HG02759 (cell line): ENCODE measurements around the gene CFAP97D2.
"Not testable (repeated sequence)": the region's sequence is repeated elsewhere in the genome, so short reads cannot be mapped to it uniquely, and the experiment has no call there.

Experiments used
- ATAC-seq: cut with Tn5 transposase; IDR thresholded peaks from one replicate; pipeline ENCODE4 v1.9.1; 2021; ENCODE audit warnings: mild to moderate bottlenecking, moderate library complexity; ENCODE audit not compliant: unreplicated experiment

The CFAP97D2 gene

GRCh38 chr13:114157869-114158495 lies 21.1 kb upstream of the CFAP97D2 start:
- ATAC-seq, result no peak

- ATAC-seq, result not testable (repeated sequence)
Observed at GRCh38 chr13:114158869-114159666, 20.0 kb upstream of the CFAP97D2 start.

GRCh38 chr13:114161028-114161556 lies 18.0 kb upstream of the CFAP97D2 start:
- no peak for ATAC-seq

GRCh38 chr13:114161644-114162532 lies 17.2 kb upstream of the CFAP97D2 start:
- ATAC-seq, result no peak

GRCh38 chr13:114162533-114162922 lies 16.5 kb upstream of the CFAP97D2 start:
- no peak for ATAC-seq

GRCh38 chr13:114164053-114164452 lies 15.0 kb upstream of the CFAP97D2 start:
- ATAC-seq, result no peak

GRCh38 chr13:114164681-114165429 lies 14.2 kb upstream of the CFAP97D2 start:
- ATAC-seq, result no peak

DNA sequence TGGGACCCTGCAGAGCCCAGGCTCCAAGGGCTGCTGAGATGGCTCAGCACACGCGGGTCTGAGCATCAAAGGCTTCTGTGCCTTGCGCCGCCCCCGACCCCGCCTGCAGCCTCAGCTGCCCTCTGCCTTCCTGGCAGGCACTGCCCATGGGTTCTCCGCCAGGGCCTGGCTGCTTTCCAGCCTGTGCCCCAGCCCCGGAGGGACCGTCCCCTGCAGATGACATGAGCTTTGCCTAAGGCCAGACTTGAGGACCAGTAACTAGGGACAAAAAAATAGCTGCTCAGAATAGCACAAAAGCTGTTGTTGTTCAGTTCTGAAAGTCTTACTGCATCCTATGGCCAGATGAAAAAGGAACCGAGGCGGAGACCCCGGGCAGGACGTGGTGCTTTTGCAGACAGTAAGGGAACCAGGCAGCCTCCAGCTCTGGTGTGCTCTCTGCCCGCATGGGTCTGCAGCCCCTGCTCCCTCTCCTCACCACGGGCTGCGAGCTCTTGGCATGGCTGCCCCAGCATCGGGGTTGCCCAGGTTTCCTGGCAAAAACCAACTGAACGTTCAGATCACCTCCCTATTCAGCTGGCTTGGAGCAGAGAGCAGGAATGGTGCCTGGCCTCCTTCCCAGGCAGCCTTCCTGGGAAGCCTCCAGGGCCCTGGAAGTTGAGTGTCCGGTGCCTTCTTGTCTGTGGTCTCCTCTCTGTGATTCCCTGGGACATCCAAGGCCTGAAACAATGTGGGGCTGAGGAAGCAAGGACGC lies 12.5 kb upstream of the CFAP97D2 start:
- no peak for ATAC-seq

DNA sequence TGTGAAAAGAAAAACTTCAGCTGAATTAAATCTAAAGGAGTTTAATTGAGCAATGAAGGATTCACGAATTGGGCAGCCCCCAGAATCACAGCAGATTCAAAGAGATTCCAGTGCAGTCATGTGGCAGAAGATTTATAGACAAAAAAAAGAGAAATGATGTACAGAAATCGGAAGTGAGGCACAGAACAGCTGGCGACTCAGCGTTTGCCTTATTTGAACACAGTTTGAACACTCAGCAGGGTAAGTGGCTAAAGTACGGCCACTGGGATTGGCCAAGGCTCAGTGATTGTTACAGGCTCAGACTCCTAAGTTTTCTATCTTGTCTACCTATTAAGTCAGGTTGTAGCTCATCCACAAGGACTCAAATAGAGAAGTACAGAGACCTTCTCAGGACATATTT lies 11.6 kb upstream of the CFAP97D2 start:
- ATAC-seq, result no peak

- ATAC-seq, result no peak
Observed at GRCh38 chr13:114167885-114168284, 11.2 kb upstream of the CFAP97D2 start.

GRCh38 chr13:114173272-114173671 lies 5.8 kb upstream of the CFAP97D2 start:
- no peak for ATAC-seq

GRCh38 chr13:114173745-114174144 lies 5.3 kb upstream of the CFAP97D2 start:
- no peak for ATAC-seq

DNA sequence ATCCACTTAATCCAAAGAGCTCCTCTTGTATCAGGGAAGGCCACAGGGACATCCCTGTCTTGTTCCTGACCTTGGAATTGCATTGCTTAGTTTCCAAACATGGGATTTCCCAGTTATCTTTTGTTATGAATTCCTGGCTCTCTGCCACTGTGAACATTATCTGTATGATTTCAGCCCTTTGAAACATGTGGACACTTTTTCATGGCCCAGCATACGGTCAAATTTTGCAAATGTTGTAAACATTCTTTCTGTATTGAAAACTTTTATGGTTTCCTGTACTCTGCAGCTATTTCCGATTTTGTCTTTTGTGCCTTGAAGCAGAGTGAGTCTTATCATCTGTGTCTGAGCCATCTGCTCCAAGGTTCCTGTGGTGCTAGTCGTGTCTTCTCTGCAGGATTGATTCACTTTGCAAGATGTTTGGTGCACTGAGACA lies 4.5 kb upstream of the CFAP97D2 start:
- ATAC-seq, result no peak

GRCh38 chr13:114176359-114176902 lies 2.6 kb upstream of the CFAP97D2 start:
- not testable (repeated sequence) for ATAC-seq

GRCh38 chr13:114177245-114178010 lies 1.6 kb upstream of the CFAP97D2 start:
- ATAC-seq, result no peak

- ATAC-seq, result no peak
Observed at GRCh38 chr13:114185182-114185971, 6.3 kb downstream of the CFAP97D2 start.

DNA sequence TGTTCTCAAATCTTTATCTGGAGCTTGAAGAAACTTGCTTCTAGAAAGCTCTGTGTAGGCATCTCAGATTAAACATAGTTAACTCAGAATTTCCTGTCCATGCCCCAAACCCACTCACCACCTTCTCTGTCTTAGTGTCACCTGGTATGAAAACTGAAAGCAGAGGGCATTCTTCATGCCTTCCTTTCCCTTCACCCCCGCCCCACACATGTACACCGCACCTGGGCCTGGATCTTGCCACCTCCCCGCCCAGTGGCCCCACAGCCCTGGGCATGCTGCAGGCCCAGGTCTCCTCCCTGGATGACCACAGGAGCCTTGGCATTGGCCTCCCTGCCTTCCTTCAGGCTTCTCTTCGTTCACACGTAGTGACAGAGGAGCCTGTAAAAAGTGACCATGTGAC lies 15.8 kb downstream of the CFAP97D2 start:
- no peak for ATAC-seq

DNA sequence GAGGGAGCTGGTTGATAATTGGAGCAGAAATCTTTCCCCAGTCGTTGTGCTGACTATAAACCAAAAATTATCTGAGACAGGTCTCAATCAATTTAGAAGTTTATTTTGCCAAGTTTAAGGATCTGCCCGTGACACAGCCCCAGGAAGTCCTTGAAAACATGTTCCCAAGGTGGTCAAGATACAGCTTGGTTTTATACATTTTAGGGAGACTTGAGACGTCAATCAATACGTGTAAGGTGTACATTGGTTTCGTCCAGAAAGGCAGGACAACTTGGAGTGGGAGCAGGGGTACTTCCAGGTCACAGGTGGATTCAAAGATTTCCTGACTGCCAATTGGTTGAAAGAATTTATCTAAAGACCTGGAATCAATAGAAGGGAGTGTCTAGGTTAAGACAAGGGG lies 17.6 kb downstream of the CFAP97D2 start:
- ATAC-seq, result no peak
